Rectal smooth muscle tissue (tissue), 1 donor: ENCODE measurements around the gene RABGAP1L.
"Not testable (repeated sequence)": the region's sequence is repeated elsewhere in the genome, so short reads cannot be mapped to it uniquely, and the experiment has no call there.

ENCODE experiments used
- H3K27ac ChIP-seq: one replicate; pipeline ENCODE4 v1.7.0; 2013; ENCODE audit warnings: low read depth, low read length, inconsistent platforms
- H3K27me3 ChIP-seq: one replicate; pipeline ENCODE4 v1.7.0; 2013; ENCODE audit warnings: low read length; ENCODE audit not compliant: control insufficient read depth, insufficient read depth
- H3K36me3 ChIP-seq: one replicate; pipeline ENCODE4 v1.7.0; 2013; ENCODE audit warnings: low read length; ENCODE audit not compliant: control insufficient read depth, insufficient read depth
- H3K4me1 ChIP-seq: one replicate; pipeline ENCODE4 v1.7.0; 2013; ENCODE audit warnings: low read length; ENCODE audit not compliant: control insufficient read depth, insufficient read depth
- H3K4me3 ChIP-seq: one replicate; pipeline ENCODE4 v1.7.0; 2013; ENCODE audit warnings: low read length
- H3K9ac ChIP-seq: one replicate; pipeline ENCODE4 v1.7.0; 2013; ENCODE audit warnings: low read length

The RABGAP1L gene

DNA sequence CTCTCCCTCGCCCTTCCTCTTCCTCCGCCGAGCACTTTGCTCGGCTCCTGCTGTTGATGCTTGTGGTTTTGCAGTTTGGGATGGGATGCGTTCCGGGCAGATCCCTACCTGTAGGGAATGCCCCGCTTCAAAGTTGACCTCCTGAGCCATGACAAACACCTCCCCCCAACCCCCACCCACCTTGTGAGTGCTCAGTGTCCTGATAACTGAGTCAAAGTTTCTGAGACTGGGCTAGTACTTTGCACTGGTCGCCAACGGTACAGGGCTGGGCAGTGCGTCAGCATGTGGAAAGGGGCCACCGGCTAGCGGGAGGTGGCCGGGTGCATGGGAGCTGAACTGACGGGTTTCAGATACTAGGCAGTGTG, 771 bp downstream of the RABGAP1L start:
- peak overlapping the region; percentile 64 for H3K4me3 ChIP-seq
- no peaks in the 10 kb centered on the region for H3K27me3 ChIP-seq
- no peaks in the 10 kb centered on the region for H3K4me1 ChIP-seq
- peak overlapping the region; percentile 68 for H3K27ac ChIP-seq
- no peaks in the 10 kb centered on the region for H3K36me3 ChIP-seq
- H3K9ac ChIP-seq, result peak overlapping the region; percentile 74

DNA sequence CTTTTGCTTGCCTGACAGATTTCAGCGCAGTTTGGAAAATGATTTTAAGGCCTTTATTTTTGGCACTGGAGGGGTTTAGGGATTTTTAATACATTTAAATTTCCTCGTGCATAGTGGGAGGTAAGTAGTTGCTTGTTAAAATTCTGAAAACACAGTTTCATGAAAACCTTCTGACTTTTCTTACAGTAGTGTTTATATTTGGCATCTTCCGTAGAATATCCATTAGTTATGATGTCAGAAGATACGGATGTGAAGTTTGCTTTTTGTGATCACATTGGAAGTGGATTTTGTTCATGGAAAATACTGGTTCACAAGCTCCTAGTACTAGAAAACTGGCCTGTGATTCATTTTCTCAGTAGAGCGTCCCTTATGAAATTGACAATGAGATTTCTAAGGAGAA, 1.3 kb downstream of the RABGAP1L start:
- no peak overlapping the region for H3K9ac ChIP-seq
- no peaks in the 10 kb centered on the region for H3K4me1 ChIP-seq
- no peaks in the 10 kb centered on the region for H3K27me3 ChIP-seq
- no peaks in the 10 kb centered on the region for H3K36me3 ChIP-seq
- H3K27ac ChIP-seq, result no peak overlapping the region
- peak overlapping the region; percentile 64 for H3K4me3 ChIP-seq

DNA sequence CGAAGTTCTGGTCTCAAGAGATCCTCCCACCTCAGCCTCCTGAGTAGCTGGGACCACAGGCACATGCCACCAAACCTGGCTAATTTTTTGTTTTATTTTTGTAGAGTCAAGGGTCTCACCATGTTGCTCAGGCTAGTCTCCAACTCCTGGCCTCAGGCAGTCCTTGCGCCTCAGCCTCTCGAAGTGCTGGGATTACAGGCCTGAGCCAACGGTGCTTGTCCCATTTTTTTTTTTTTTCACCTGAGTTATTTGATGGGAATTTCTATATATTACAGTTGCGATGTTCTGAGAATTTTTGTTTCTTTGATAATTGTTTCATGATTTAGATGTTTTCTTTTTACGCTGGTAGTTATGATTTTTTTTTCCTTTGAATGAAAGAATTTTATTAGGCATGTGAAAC, 2.5 kb downstream of the RABGAP1L start:
- H3K36me3 ChIP-seq, result no peaks in the 10 kb centered on the region
- no peaks in the 10 kb centered on the region for H3K4me1 ChIP-seq
- H3K27me3 ChIP-seq, result no peaks in the 10 kb centered on the region
- H3K4me3 ChIP-seq, result no peak overlapping the region
- H3K9ac ChIP-seq, result no peak overlapping the region
- no peak overlapping the region for H3K27ac ChIP-seq

DNA sequence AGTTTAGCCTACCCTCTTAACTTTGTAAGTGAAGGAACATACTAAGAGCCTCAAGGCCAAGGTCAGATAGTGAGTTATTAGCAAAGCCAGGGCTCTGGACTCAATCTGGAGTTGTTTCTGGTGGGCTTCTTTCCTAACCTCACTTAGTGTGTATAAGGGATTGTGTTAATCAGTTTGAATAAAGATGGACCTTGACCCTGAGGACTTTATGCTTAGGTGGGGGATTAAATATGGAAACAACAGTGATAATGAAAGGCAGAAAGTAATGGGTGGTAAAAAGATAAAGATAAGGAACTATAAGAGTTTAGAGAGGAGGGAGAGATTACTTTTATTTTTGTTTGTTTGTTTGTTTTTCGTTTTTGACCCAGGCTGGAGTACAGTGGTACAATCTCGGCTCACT, 5.5 kb downstream of the RABGAP1L start:
- no peak overlapping the region for H3K27ac ChIP-seq
- no peaks in the 10 kb centered on the region for H3K27me3 ChIP-seq
- no peak overlapping the region for H3K9ac ChIP-seq
- H3K4me3 ChIP-seq, result no peak overlapping the region
- H3K36me3 ChIP-seq, result no peaks in the 10 kb centered on the region
- no peaks in the 10 kb centered on the region for H3K4me1 ChIP-seq

DNA sequence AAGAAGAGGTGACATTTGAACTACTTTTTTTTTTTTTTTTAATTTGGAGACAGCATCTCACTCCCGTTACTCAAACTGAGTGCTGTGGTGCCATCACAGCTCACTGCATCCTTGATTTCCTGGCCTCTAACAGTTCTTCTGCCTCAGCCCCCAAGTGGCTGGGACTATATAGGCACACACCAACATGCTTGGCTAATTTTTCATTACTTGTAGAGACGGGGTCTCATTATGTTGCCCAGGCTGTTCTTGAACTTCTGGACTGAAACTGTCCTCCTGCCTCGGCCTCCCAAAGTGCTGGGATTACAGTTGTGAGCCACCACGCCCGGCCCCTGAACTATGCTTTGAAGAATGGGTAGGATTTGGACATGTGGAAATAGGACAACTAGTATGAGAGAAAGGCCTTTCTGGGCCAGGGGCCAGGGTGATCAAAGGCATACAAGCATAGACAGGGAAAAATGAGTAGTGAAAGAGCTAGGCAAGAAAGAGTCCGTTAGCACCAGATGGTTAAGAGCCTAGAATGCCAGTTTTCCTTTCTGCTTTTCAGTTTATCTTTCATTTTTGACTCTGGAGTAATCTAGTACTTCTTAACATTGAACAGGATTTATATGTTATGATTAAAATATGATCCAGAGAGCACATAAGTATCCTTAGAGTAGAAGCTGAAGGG, 6.3 kb downstream of the RABGAP1L start:
- no peak overlapping the region for H3K27ac ChIP-seq
- H3K4me3 ChIP-seq, result no peak overlapping the region
- H3K36me3 ChIP-seq, result no peaks in the 10 kb centered on the region
- no peak overlapping the region for H3K9ac ChIP-seq
- H3K4me1 ChIP-seq, result no peaks in the 10 kb centered on the region
- H3K27me3 ChIP-seq, result no peaks in the 10 kb centered on the region

DNA sequence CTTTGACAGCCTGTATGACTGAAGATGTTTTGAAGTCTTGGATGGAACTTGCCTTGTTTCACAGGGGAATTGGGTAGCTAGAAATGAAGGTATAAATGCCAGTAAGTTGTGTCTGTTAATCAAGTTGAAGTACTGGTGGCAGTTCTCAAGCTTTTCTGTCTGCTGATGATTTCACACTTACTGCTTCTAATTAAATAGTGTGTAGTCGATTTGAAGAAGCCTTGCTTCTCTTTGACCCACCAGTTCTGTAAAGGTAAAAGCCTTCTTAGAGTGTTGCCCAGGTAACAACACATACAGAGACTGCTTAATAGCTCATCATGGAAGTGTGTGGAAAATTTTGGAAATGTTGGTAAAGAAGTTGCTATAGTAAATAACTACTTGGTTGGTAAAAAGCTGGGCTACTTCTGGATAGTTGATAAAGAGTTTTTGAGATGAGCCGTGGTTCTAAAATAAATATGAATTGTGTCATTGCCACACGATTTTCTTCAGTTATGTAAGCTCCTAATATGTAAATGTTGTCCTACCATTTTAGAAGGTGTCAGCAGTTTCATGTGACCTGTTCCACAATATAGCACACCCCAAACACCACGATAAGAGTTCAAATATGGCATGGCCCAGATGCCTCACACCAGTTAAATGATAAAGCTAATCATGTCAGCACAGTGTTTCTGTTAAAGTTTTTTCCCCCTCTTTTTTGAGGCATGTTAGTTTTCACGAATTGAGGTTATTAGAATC, 7.4 kb downstream of the RABGAP1L start:
- no peaks in the 10 kb centered on the region for H3K36me3 ChIP-seq
- H3K27ac ChIP-seq, result no peak overlapping the region
- H3K9ac ChIP-seq, result no peak overlapping the region
- no peak overlapping the region for H3K4me3 ChIP-seq
- no peaks in the 10 kb centered on the region for H3K4me1 ChIP-seq
- no peaks in the 10 kb centered on the region for H3K27me3 ChIP-seq

DNA sequence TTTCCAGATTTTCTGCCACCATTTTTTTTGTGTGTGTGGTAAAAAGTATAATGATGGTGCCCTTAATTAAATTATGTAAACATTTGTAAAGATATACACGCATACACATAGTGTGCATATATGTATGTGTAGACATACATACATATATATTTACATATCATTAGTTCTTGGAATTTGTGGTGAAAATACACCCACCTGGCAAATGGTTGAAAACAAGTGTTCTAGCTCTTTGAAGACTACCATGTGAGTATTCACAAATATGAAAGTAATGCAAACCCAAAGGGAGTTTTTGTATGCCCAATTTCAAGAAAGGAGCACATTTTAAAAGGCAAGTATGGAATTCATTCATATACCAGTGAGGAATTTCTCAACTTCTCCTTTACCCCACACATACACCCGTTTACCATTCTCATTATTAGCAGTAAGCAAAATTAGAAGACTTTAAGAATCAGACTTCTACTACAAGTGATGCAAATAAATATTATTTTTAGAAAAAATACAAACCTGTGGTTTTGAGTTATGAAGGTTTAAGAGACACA, 8.0 kb downstream of the RABGAP1L start:
- H3K4me1 ChIP-seq, result no peaks in the 10 kb centered on the region
- no peak overlapping the region for H3K4me3 ChIP-seq
- no peaks in the 10 kb centered on the region for H3K36me3 ChIP-seq
- no peaks in the 10 kb centered on the region for H3K27me3 ChIP-seq
- no peak overlapping the region for H3K27ac ChIP-seq
- H3K9ac ChIP-seq, result no peak overlapping the region

DNA sequence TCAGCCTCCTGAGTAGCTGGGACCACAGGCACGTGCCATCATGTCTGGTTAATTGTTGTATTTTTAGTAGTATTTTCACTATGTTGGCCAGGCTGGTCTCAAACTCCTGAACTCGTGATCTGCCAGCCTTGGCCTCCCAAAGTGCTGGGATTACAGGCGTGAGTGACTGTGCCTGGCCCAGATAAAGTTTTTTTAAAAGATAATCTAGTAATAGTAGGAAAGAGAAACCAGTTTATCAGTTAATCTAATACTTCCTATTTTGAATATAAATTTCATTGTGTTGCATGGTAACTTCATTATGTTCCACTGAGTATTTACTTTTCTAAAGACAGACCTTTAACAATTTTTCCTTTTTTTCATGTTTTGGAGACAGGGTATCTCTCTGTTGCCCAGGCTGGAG, 10.0 kb downstream of the RABGAP1L start:
- H3K9ac ChIP-seq, result no peak overlapping the region
- no peak overlapping the region for H3K27ac ChIP-seq
- H3K36me3 ChIP-seq, result no peaks in the 10 kb centered on the region
- no peaks in the 10 kb centered on the region for H3K4me1 ChIP-seq
- H3K27me3 ChIP-seq, result no peaks in the 10 kb centered on the region
- H3K4me3 ChIP-seq, result no peak overlapping the region

DNA sequence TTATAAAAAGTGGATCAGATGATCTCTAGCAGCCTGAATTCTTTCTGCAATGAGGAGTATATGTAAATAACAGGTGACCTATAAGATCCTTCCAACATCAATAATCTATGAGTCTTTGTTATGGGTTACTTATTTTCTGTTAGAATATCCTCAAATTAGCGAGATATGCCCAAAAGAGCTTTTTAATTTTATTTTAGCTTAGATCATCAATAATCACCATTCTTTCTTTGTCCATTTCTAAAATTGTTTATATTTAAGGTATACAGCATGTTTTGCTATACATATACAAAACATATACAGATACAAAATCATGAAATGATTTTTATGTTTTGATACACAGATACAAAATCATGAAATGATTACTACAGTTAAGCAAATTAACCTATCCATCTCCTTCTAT, 11.8 kb downstream of the RABGAP1L start:
- H3K4me3 ChIP-seq, result no peak overlapping the region
- H3K9ac ChIP-seq, result no peak overlapping the region
- H3K27me3 ChIP-seq, result no peaks in the 10 kb centered on the region
- no peak overlapping the region for H3K27ac ChIP-seq
- no peaks in the 10 kb centered on the region for H3K36me3 ChIP-seq
- H3K4me1 ChIP-seq, result no peaks in the 10 kb centered on the region

DNA sequence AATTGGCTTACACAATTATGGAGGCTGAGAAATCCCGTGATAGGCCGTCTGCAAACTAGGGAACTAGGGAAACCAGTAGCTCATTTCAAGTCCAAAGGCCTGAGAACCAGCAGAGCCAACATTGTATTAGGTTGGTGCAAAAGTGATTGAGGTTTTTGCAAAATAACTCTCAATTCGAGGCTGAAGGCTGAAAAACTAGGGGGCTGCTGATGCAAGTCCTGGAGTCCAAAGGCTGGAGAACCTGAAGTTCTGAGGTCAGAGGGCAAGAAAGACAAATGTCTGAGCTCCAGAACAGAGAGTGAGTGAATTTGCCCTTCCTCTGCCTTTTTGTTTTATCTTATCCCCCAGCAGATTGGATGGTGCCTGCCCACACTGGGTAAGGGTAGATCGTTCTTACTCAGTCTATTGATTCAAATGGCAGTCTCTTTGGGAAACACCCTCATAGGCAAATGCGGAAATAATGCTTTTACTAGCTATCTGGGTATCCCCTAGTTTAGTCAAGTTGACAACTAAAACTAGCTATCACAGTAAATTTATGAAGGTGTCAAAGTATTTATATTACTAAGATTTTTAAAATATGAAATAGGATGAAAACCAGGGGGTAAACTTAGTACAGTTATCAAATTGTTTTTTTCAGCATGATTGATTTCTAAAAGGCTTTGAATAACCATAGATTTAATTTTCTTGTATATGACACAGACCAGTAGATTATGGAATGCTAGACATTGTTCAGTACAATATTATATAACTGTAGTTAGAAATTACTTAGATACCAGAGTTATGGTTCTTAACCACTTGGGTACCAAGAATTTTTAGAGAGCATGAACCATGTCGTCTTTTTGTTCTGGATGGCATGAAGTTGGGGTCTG, 15.4 kb downstream of the RABGAP1L start:
- H3K4me1 ChIP-seq, result no peaks in the 10 kb centered on the region
- no peak overlapping the region for H3K9ac ChIP-seq
- H3K27me3 ChIP-seq, result no peaks in the 10 kb centered on the region
- no peak overlapping the region for H3K4me3 ChIP-seq
- H3K36me3 ChIP-seq, result no peaks in the 10 kb centered on the region
- H3K27ac ChIP-seq, result no peak overlapping the region

DNA sequence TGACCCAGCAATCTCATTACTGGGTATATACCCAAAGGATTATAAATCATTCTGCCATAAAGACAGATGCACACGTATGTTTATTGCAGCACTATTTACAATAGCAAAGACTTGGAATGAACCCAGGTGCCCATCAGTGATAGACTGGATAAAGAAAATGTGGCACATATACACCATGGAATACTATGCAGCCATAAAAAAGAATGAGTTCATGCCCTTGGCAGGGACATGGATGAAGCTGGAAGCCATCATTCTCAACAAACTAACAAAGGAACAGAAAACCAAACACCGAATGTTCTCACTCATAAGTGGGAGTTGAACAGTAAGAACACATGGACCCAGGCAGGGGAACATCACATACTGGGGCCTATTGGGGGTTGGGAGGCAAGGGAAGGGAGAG, 19.1 kb downstream of the RABGAP1L start:
- not testable (repeated sequence) for H3K9ac ChIP-seq, H3K36me3 ChIP-seq, H3K4me1 ChIP-seq, H3K4me3 ChIP-seq, H3K27ac ChIP-seq, H3K27me3 ChIP-seq

DNA sequence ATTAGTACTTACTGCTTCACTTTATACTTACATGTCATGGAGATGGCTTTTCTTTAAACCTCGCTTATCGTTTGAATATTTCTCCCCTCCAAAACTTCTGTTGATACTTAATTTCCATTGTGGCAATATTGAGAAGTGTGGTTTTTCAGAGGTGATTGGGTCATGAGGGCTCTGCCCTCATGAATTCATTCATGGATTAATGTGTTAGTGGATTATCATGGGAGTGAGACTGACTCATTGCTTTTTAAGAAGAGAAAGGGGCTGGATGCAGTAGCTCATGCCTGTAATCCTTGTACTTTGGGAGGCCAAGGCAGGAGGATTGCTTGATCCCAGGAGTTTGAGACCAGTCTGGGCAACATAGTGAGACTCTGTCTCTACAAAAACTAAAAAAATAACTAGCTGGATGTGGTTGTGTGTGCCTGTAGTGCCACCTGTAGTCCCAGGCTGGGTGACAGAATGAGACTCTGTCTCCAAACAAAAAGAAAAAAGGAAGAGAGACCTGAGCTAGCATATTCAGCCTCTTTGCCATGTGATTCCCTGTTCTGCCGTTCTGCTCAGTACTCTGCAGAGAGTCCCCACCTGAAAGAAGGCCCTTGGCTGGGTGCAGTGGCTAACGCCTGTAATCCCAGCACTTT, 30.2 kb downstream of the RABGAP1L start:
- Histone ChIP-seq H3K36me3 (no peaks in the 10 kb centered on the region), H3K4me1 (no peaks in the 10 kb centered on the region), H3K27me3 (no peaks in the 10 kb centered on the region), H3K9ac (no peak overlapping the region), H3K27ac (no peak overlapping the region), H3K4me3 (no peak overlapping the region)
